Naive B cell (primary cell): ENCODE measurements around the gene SDK1. TPM values are rescaled to one million over a fixed set of nuclear protein-coding genes. Genes with fewer than 3 reads are reported as not detected.
"Not testable (repeated sequence)": the region's sequence is repeated elsewhere in the genome, so short reads cannot be mapped to it uniquely, and the experiment has no call there.

Experiments
- ATAC-seq, 2 donors: fragments of 150-1000 bp; cut with Tn5 transposase; 2 replicates each; pipeline ENCODE4 v1.10.0; 2021; ENCODE audit warnings: low read depth in 2 of 2, mild to moderate bottlenecking in 2 of 2, moderate library complexity in 2 of 2
- DNase-seq: peaks from one replicate; pipeline ENCODE4 v3.0.0; 2022
- H3K27ac Mint-ChIP-seq, 6 donors: one replicate each; pipeline ENCODE4 v1.8.0; 2020 to 2022; ENCODE audit warnings: mild to moderate bottlenecking in 6 of 6, mixed read lengths in 6 of 6, moderate library complexity in 5 of 6, inconsistent platforms in 2 of 6
- H3K27me3 Mint-ChIP-seq, 3 donors: one replicate each; pipeline ENCODE4 v1.8.0; 2021 to 2022; ENCODE audit warnings: mixed read lengths in 3 of 3, mild to moderate bottlenecking in 1 of 3
- H3K36me3 Mint-ChIP-seq, 2 donors: one replicate each; pipeline ENCODE4 v1.8.0; 2020 to 2022; ENCODE audit warnings: mixed read lengths in 2 of 2, inconsistent platforms in 1 of 2, mild to moderate bottlenecking in 1 of 2
- H3K4me1 Mint-ChIP-seq, 3 donors: one replicate each; pipeline ENCODE4 v1.8.0; 2020 to 2022; ENCODE audit warnings: mixed read lengths in 3 of 3, inconsistent platforms in 1 of 3, mild to moderate bottlenecking in 1 of 3, moderate library complexity in 1 of 3
- H3K4me3 Mint-ChIP-seq, 8 donors: one replicate each; pipeline ENCODE4 v1.8.0; 2020 to 2022; ENCODE audit warnings: mild to moderate bottlenecking in 8 of 8, mixed read lengths in 8 of 8, moderate library complexity in 8 of 8, inconsistent platforms in 2 of 8
- H3K9me3 Mint-ChIP-seq, 7 donors: one replicate each; pipeline ENCODE4 v1.8.0; 2020 to 2022; ENCODE audit warnings: mixed read lengths in 7 of 7, mild to moderate bottlenecking in 5 of 7, inconsistent platforms in 2 of 7, moderate library complexity in 1 of 7
- polyA plus RNA-seq, 6 donors: library from polyadenylated mRNA; unstranded; fragments of 300-500 nt; fragmentation: Illumina TruSeq; gene quantifications; one replicate each; pipeline ENCODE4 v1.2.3, GENCODE V29; 2021; ENCODE audit warnings: low read depth in 6 of 6

Gene SDK1
- polyA plus RNA-seq, 6 donors from 2014 or later: 0.15 to 0.60 (median 0.38) TPM; not detected in 2

- H3K27me3 Mint-ChIP-seq: peaks cover 0 to 11% (median 9%) of the 10 kb centered on the region in 3 donors
- H3K9me3 Mint-ChIP-seq: peaks cover 0 to 5% (median 1%) of the 10 kb centered on the region in 7 donors
- ATAC-seq: no peak
- H3K4me1 Mint-ChIP-seq: peaks cover 9 to 13% (median 12%) of the 10 kb centered on the region in 3 donors
- no peak overlapping the region for H3K4me3 Mint-ChIP-seq
- DNase-seq: no peak
- peaks cover 0 to 8% of the 10 kb centered on the region in 2 donors for H3K36me3 Mint-ChIP-seq
- peak overlapping the region in 2 of 6 donors; percentile 16 to 41 for H3K27ac Mint-ChIP-seq
Observed at GRCh38 chr7:3754493-3755341, 453.7 kb downstream of the SDK1 start.

- Mint-ChIP-seq H3K27ac (peak overlapping the region in 1 of 6 donors; percentile 83), H3K27me3 (peaks cover 4 to 17% (median 17%) of the 10 kb centered on the region in 3 donors), H3K4me1 (peaks cover 9 to 13% (median 12%) of the 10 kb centered on the region in 3 donors)
- ATAC-seq, H3K9me3 Mint-ChIP-seq, H3K36me3 Mint-ChIP-seq, H3K4me3 Mint-ChIP-seq, DNase-seq: not testable (repeated sequence)
Observed at GRCh38 chr7:3755778-3756453, 454.9 kb downstream of the SDK1 start.

GRCh38 chr7:3757059-3757458 lies 456.0 kb downstream of the SDK1 start:
- peak overlapping the region in 2 of 8 donors; percentile 35 to 87 for H3K4me3 Mint-ChIP-seq
- H3K36me3 Mint-ChIP-seq: peaks cover 0 to 8% of the 10 kb centered on the region in 2 donors
- H3K27me3 Mint-ChIP-seq: peaks cover 5 to 18% (median 17%) of the 10 kb centered on the region in 3 donors
- peak; percentile 61 to 83 for ATAC-seq
- DNase-seq: no peak
- peaks cover 9 to 13% (median 13%) of the 10 kb centered on the region in 3 donors for H3K4me1 Mint-ChIP-seq
- H3K27ac Mint-ChIP-seq: peak overlapping the region in 1 of 6 donors; percentile 48
- peaks cover 0 to 5% (median 1%) of the 10 kb centered on the region in 7 donors for H3K9me3 Mint-ChIP-seq

- Mint-ChIP-seq H3K9me3 (peaks cover 0 to 5% (median 0%) of the 10 kb centered on the region in 7 donors), H3K4me1 (peaks cover 9 to 18% (median 13%) of the 10 kb centered on the region in 3 donors), H3K27ac (no peak overlapping the region), H3K27me3 (peaks cover 5 to 22% (median 18%) of the 10 kb centered on the region in 3 donors), H3K4me3 (no peak overlapping the region), H3K36me3 (peaks cover 0 to 8% of the 10 kb centered on the region in 2 donors)
- ATAC-seq: no peak
- no peak for DNase-seq
Observed at GRCh38 chr7:3760651-3761050, 459.6 kb downstream of the SDK1 start.

GRCh38 chr7:3762146-3762831 lies 461.2 kb downstream of the SDK1 start:
- no peak for ATAC-seq
- Mint-ChIP-seq H3K27ac (no peak overlapping the region), H3K36me3 (no peaks in the 10 kb centered on the region), H3K4me3 (no peak overlapping the region), H3K9me3 (peaks cover 0 to 5% (median 0%) of the 10 kb centered on the region in 7 donors), H3K4me1 (peaks cover under 1 to 8% (median 5%) of the 10 kb centered on the region in 3 donors), H3K27me3 (peaks cover 8 to 18% (median 17%) of the 10 kb centered on the region in 3 donors)
- no peak for DNase-seq

- Mint-ChIP-seq H3K4me1 (no peaks in the 10 kb centered on the region), H3K36me3 (peaks cover 1 to 5% of the 10 kb centered on the region in 2 donors), H3K4me3 (no peak overlapping the region), H3K27ac (no peak overlapping the region), H3K27me3 (peaks cover 24 to 37% (median 27%) of the 10 kb centered on the region in 3 donors), H3K9me3 (peaks cover 0 to 5% (median 3%) of the 10 kb centered on the region in 7 donors)
- no peak for DNase-seq
- no peak for ATAC-seq
Observed at GRCh38 chr7:3767917-3768777, 467.1 kb downstream of the SDK1 start.

- no peaks in the 10 kb centered on the region for H3K4me1 Mint-ChIP-seq
- DNase-seq: no peak
- peaks cover 0 to 11% (median 4%) of the 10 kb centered on the region in 7 donors for H3K9me3 Mint-ChIP-seq
- H3K4me3 Mint-ChIP-seq: no peak overlapping the region
- peaks cover 7 to 8% of the 10 kb centered on the region in 2 donors for H3K36me3 Mint-ChIP-seq
- no peak for ATAC-seq
- peaks cover 26 to 37% (median 28%) of the 10 kb centered on the region in 3 donors for H3K27me3 Mint-ChIP-seq
- H3K27ac Mint-ChIP-seq: peak overlapping the region in 2 of 6 donors; percentile 63 to 76
Observed at GRCh38 chr7:3771906-3772305, 470.9 kb downstream of the SDK1 start.

- ATAC-seq: no peak
- Mint-ChIP-seq H3K4me3 (no peak overlapping the region), H3K27me3 (peaks cover 5 to 29% (median 11%) of the 10 kb centered on the region in 3 donors), H3K27ac (no peak overlapping the region), H3K36me3 (peaks cover 14 to 18% of the 10 kb centered on the region in 2 donors), H3K9me3 (peaks cover 5 to 30% (median 16%) of the 10 kb centered on the region in 7 donors), H3K4me1 (no peaks in the 10 kb centered on the region)
- DNase-seq: no peak
Observed at GRCh38 chr7:3778345-3778744, 477.3 kb downstream of the SDK1 start.

GRCh38 chr7:3780016-3780415 lies 479.0 kb downstream of the SDK1 start:
- Mint-ChIP-seq H3K4me3 (no peak overlapping the region), H3K4me1 (no peaks in the 10 kb centered on the region), H3K36me3 (peaks cover 13 to 16% of the 10 kb centered on the region in 2 donors), H3K27me3 (peaks cover 6 to 38% (median 15%) of the 10 kb centered on the region in 3 donors), H3K27ac (no peak overlapping the region), H3K9me3 (peaks cover 5 to 37% (median 23%) of the 10 kb centered on the region in 7 donors)
- DNase-seq (no peak), ATAC-seq (no peak)

GRCh38 chr7:3780525-3780924 lies 479.5 kb downstream of the SDK1 start:
- Mint-ChIP-seq H3K36me3 (peaks cover 13 to 16% of the 10 kb centered on the region in 2 donors), H3K27me3 (peaks cover 11 to 39% (median 15%) of the 10 kb centered on the region in 3 donors), H3K4me3 (no peak overlapping the region), H3K9me3 (peaks cover 5 to 37% (median 23%) of the 10 kb centered on the region in 7 donors), H3K27ac (no peak overlapping the region), H3K4me1 (no peaks in the 10 kb centered on the region)
- ATAC-seq (no peak), DNase-seq (no peak)

GRCh38 chr7:3781607-3782006 lies 480.6 kb downstream of the SDK1 start:
- no peak for ATAC-seq
- H3K4me3 Mint-ChIP-seq: no peak overlapping the region
- H3K4me1 Mint-ChIP-seq: no peaks in the 10 kb centered on the region
- H3K27ac Mint-ChIP-seq: peak overlapping the region in 1 of 6 donors; percentile 7
- no peak for DNase-seq
- peaks cover 16 to 40% (median 22%) of the 10 kb centered on the region in 3 donors for H3K27me3 Mint-ChIP-seq
- peaks cover 5 to 37% (median 23%) of the 10 kb centered on the region in 7 donors for H3K9me3 Mint-ChIP-seq
- peaks cover 13 to 16% of the 10 kb centered on the region in 2 donors for H3K36me3 Mint-ChIP-seq

GRCh38 chr7:3787717-3788264 lies 486.7 kb downstream of the SDK1 start:
- Mint-ChIP-seq H3K4me1 (no peaks in the 10 kb centered on the region), H3K27me3 (peaks cover 37 to 60% (median 49%) of the 10 kb centered on the region in 3 donors)
- ATAC-seq: no peak

More at GRCh38 chr7:3787717-3788264, 486.7 kb downstream of the SDK1 start:
- Mint-ChIP-seq H3K36me3 (peaks cover 0 to 4% of the 10 kb centered on the region in 2 donors), H3K4me3 (no peak overlapping the region), H3K9me3 (peaks cover 0 to 13% (median 8%) of the 10 kb centered on the region in 7 donors), H3K27ac (peak overlapping the region in 1 of 6 donors; percentile 55)
- no peak for DNase-seq
